ENCODE measurements around the gene ELOB.
A peak's percentile ranks its signal among the peaks of the same experiment; 100 is the strongest.

The ELOB gene

DNA sequence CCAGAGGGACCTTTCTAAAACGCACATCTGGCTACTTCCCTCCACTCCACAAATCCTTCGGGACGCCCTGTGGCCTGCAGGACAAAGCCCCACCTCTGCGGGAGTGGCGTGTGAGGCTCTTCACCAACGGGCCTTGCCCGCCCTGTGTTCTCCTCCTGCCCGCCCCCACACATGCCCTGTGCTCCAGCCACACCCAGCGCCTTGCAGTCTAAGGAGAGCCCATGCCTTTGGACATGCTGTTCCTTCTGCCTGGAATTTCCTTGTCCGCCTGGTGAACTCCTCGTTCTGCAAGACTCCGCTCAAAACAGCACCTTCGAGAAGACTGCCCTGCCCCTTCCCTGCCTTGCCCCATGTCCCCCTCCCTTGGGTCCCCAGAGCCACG is 7.4 kb downstream of the ELOB start:
- H3K27ac Mint-ChIP-seq: peak overlapping the region; percentile 54
- no peaks in the 10 kb centered on the region for H3K9me3 Mint-ChIP-seq (ENCODE audit: low read depth)
- no peaks in the 10 kb centered on the region for H3K27me3 Mint-ChIP-seq
- H3K36me3 Mint-ChIP-seq: peaks cover 4% of the 10 kb centered on the region
- peaks cover 23% of the 10 kb centered on the region for H3K4me1 Mint-ChIP-seq (ENCODE audit: low read depth)
- no peak overlapping the region for H3K4me3 Mint-ChIP-seq

DNA sequence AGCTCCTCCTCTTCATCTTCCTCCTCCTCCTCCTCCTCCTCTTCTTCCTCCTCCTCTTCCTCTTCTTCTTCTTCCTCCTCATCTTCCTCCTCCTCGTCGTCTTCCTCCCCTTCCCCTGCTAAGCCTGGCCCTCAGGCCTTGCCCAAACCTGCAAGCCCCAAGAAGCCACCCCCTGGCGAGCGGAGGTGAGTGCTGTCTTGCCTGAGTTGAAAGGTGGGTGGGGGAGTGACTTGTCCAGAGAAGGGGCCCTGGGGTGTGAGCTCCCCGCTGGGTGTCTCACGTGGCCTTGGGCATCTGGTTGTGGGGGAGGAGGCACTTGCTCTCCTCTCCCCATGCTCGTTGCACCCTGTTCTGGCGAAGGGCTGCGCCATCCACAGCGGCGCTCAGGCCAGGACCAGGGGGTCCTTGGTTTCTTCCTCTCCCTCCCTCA is 8.0 kb downstream of the ELOB start:
- no peak overlapping the region for H3K27ac Mint-ChIP-seq
- H3K36me3 Mint-ChIP-seq: peaks cover 4% of the 10 kb centered on the region
- H3K27me3 Mint-ChIP-seq: no peaks in the 10 kb centered on the region
- H3K9me3 Mint-ChIP-seq (ENCODE audit: low read depth): no peaks in the 10 kb centered on the region
- H3K4me1 Mint-ChIP-seq (ENCODE audit: low read depth): peaks cover 21% of the 10 kb centered on the region
- no peak overlapping the region for H3K4me3 Mint-ChIP-seq

DNA sequence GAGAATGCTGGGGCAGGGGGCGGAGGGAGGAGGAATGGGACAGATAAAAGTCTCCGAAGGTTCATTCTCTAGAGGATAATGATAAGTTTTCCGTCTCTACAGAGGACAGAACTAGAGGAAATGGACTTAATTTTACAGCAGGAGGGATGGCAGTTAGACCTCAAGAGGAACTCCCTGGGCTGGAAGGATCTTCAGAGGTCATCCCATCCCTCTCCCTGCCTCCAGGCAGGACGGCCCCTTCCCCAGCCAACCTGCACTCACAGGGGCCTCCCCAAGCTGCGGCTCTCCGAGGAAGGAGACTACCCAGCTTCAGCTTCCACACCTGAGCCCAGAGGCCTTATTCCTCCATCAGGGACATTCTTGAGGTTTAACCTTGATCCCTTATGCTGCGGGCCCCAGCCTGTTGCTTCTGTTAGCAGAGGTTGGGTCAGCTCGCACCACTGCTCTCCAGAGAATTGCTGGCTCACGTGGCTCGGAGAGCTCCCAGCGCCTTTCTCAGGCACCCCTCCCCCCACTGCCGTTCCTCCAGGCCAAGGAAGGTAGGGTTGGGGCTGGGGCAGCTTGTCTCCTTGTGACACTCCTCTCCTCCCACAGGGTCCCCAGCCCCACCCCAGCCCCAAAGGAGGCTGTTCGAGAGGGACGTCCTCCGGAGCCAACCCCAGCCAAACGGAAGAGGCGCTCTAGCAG is 8.5 kb downstream of the ELOB start:
- no peaks in the 10 kb centered on the region for H3K9me3 Mint-ChIP-seq (ENCODE audit: low read depth)
- H3K27ac Mint-ChIP-seq: no peak overlapping the region
- peaks cover 19% of the 10 kb centered on the region for H3K4me1 Mint-ChIP-seq (ENCODE audit: low read depth)
- peaks cover 4% of the 10 kb centered on the region for H3K36me3 Mint-ChIP-seq
- H3K4me3 Mint-ChIP-seq: no peak overlapping the region
- no peaks in the 10 kb centered on the region for H3K27me3 Mint-ChIP-seq

DNA sequence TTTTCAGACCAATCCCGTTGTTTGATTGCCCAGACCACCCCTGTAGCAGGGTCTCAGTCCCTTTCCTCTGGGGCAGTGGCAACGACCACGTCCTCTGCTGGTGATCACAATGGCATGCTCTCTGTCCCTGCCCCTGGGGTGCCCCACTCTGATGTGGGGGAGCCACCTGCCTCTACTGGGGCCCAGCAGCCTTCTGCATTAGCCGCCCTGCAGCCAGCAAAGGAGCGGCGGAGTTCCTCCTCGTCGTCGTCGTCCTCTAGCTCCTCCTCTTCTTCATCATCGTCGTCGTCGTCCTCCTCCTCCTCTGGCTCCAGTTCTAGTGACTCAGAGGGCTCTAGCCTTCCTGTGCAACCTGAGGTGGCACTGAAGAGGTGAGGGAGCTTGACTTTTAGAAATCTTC is 9.2 kb downstream of the ELOB start:
- no peaks in the 10 kb centered on the region for H3K27me3 Mint-ChIP-seq
- H3K4me1 Mint-ChIP-seq (ENCODE audit: low read depth): peaks cover 14% of the 10 kb centered on the region
- H3K36me3 Mint-ChIP-seq: peaks cover 4% of the 10 kb centered on the region
- H3K9me3 Mint-ChIP-seq (ENCODE audit: low read depth): no peaks in the 10 kb centered on the region
- no peak overlapping the region for H3K27ac Mint-ChIP-seq
- no peak overlapping the region for H3K4me3 Mint-ChIP-seq

DNA sequence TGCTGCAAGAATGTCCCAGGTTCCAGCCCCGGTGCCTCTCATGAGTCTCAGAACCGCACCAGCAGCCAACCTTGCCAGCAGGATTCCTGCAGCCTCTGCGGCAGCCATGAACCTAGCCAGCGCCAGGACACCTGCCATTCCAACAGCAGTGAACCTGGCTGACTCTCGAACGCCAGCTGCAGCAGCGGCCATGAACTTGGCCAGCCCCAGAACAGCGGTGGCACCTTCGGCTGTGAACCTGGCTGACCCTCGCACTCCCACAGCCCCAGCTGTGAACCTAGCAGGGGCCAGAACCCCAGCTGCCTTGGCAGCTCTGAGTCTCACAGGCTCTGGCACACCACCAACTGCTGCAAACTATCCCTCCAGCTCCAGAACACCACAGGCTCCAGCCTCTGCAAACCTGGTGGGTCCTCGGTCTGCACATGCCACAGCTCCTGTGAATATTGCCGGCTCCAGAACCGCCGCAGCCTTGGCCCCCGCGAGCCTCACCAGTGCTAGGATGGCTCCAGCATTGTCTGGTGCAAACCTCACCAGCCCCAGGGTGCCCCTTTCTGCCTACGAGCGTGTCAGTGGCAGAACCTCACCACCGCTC is 9.8 kb downstream of the ELOB start:
- H3K36me3 Mint-ChIP-seq: peaks cover 11% of the 10 kb centered on the region
- H3K4me3 Mint-ChIP-seq: no peak overlapping the region
- H3K9me3 Mint-ChIP-seq (ENCODE audit: low read depth): no peaks in the 10 kb centered on the region
- H3K4me1 Mint-ChIP-seq (ENCODE audit: low read depth): peaks cover 10% of the 10 kb centered on the region
- no peak overlapping the region for H3K27ac Mint-ChIP-seq
- H3K27me3 Mint-ChIP-seq: no peaks in the 10 kb centered on the region

DNA sequence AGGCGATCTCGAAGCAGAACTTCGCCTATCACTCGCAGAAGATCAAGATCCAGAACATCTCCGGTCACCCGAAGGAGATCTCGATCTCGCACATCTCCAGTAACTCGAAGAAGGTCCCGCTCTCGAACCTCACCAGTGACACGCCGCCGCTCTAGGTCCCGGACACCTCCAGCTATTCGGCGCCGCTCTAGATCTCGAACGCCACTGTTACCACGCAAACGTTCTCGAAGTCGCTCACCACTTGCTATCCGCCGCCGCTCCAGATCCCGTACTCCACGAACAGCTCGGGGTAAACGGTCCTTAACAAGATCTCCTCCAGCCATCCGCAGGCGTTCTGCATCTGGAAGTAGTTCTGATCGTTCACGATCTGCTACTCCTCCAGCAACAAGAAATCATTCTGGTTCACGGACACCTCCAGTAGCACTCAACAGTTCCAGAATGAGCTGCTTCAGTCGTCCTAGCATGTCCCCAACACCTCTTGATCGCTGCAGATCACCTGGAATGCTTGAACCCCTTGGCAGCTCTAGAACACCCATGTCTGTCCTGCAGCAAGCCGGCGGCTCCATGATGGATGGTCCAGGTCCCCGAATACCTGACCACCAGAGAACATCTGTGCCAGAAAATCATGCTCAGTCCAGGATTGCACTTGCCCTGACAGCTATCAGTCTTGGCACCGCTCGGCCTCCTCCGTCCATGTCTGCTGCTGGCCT is 10.5 kb downstream of the ELOB start:
- Mint-ChIP-seq H3K4me3 (no peak overlapping the region), H3K4me1 (ENCODE audit: low read depth) (peaks cover 9% of the 10 kb centered on the region), H3K36me3 (peaks cover 11% of the 10 kb centered on the region), H3K27me3 (no peaks in the 10 kb centered on the region), H3K27ac (no peak overlapping the region), H3K9me3 (ENCODE audit: low read depth) (no peaks in the 10 kb centered on the region)

DNA sequence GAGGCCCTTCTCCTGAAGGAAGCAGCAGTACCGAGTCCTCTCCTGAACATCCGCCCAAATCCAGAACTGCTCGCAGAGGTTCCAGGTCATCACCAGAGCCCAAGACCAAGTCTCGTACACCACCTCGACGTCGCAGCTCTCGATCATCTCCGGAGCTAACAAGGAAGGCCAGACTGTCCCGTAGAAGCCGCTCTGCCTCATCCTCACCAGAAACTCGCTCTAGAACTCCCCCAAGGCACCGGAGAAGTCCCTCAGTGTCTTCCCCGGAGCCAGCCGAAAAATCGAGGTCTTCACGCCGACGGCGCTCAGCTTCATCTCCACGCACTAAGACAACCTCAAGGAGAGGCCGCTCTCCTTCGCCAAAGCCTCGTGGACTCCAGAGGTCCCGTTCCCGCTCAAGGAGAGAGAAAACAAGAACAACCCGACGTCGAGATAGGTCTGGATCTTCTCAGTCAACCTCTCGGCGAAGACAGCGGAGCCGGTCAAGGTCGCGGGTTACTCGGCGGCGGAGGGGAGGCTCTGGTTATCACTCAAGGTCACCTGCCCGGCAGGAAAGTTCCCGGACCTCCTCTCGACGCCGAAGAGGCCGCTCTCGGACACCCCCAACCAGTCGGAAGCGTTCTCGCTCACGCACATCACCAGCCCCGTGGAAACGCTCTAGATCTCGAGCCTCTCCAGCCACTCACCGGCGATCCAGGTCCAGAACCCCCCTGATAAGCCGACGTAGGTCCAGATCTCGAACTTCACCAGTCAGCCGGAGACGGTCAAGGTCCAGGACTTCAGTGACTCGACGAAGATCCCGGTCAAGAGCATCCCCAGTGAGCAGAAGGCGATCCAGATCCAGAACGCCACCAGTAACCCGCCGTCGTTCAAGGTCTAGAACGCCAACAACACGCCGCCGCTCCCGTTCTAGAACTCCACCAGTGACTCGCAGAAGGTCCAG is 11.3 kb downstream of the ELOB start:
- Mint-ChIP-seq H3K36me3 (peaks cover 11% of the 10 kb centered on the region), H3K27ac (peak overlapping the region; percentile 54), H3K4me3 (no peak overlapping the region), H3K9me3 (ENCODE audit: low read depth) (no peaks in the 10 kb centered on the region), H3K4me1 (ENCODE audit: low read depth) (peaks cover 8% of the 10 kb centered on the region), H3K27me3 (no peaks in the 10 kb centered on the region)

DNA sequence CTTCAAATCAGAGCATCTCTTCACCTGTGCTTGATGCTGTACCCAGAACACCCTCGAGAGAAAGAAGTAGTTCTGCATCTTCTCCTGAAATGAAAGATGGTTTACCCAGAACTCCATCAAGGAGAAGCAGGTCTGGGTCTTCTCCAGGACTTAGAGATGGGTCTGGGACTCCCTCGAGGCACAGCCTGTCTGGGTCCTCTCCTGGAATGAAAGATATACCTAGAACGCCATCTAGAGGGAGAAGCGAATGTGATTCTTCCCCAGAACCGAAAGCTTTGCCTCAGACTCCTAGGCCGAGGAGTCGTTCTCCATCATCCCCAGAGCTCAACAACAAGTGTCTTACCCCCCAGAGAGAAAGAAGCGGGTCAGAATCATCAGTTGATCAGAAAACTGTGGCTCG is 12.4 kb downstream of the ELOB start:
- Mint-ChIP-seq H3K36me3 (peaks cover 16% of the 10 kb centered on the region), H3K9me3 (ENCODE audit: low read depth) (no peaks in the 10 kb centered on the region), H3K4me1 (ENCODE audit: low read depth) (peaks cover 17% of the 10 kb centered on the region), H3K27ac (no peak overlapping the region), H3K4me3 (no peak overlapping the region), H3K27me3 (no peaks in the 10 kb centered on the region)

DNA sequence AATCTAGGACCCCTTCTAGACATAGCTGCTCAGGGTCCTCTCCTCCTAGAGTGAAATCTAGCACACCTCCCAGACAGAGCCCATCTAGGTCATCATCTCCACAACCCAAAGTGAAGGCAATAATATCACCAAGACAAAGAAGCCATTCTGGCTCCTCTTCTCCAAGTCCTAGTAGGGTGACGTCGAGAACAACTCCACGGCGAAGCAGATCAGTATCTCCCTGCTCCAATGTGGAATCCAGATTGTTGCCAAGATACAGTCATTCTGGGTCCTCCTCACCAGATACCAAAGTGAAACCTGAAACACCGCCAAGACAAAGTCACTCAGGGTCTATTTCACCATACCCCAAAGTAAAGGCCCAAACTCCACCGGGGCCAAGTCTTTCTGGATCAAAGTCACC is 13.9 kb downstream of the ELOB start:
- H3K27me3 Mint-ChIP-seq: no peaks in the 10 kb centered on the region
- H3K27ac Mint-ChIP-seq: no peak overlapping the region
- no peaks in the 10 kb centered on the region for H3K9me3 Mint-ChIP-seq (ENCODE audit: low read depth)
- H3K4me1 Mint-ChIP-seq (ENCODE audit: low read depth): peaks cover 21% of the 10 kb centered on the region
- no peak overlapping the region for H3K4me3 Mint-ChIP-seq
- peaks cover 22% of the 10 kb centered on the region for H3K36me3 Mint-ChIP-seq

DNA sequence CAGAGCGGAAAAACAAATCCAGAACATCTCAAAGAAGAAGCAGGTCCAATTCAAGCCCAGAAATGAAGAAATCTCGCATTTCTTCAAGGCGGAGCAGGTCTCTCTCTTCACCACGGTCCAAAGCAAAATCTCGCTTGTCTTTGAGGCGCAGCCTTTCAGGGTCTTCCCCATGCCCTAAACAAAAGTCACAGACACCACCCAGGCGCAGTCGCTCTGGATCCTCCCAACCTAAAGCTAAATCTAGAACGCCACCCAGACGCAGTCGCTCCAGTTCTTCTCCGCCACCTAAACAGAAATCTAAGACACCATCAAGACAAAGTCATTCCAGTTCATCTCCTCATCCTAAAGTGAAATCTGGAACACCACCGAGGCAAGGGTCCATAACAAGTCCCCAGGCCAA is 14.4 kb downstream of the ELOB start:
- peaks cover 22% of the 10 kb centered on the region for H3K36me3 Mint-ChIP-seq

DNA sequence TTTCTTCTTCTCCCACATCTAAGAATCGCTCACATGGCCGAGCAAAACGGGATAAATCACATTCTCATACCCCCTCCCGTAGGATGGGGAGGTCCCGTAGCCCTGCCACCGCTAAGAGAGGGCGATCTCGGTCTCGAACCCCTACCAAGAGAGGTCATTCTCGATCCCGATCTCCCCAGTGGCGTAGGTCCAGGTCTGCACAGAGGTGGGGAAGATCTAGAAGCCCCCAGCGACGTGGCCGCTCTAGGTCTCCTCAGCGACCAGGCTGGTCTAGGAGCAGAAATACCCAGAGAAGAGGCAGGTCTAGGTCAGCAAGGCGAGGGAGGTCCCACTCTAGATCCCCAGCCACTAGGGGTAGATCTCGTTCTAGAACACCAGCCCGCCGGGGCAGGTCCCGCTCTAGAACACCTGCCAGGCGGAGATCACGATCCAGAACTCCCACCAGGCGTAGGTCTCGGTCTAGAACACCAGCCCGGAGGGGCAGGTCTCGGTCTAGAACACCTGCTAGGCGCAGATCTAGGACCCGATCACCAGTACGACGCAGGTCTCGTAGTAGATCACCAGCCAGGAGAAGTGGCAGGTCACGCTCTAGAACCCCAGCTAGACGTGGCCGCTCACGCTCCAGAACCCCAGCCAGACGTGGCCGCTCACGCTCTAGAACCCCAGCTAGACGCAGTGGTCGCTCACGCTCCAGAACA is 15.0 kb downstream of the ELOB start:
- H3K4me1 Mint-ChIP-seq (ENCODE audit: low read depth): peaks cover 26% of the 10 kb centered on the region
- peak overlapping the region; percentile 5 for H3K27ac Mint-ChIP-seq
- no peak overlapping the region for H3K4me3 Mint-ChIP-seq
- H3K36me3 Mint-ChIP-seq: peaks cover 26% of the 10 kb centered on the region
- no peaks in the 10 kb centered on the region for H3K9me3 Mint-ChIP-seq (ENCODE audit: low read depth)
- H3K27me3 Mint-ChIP-seq: no peaks in the 10 kb centered on the region

More for the DNA sequence above, 14.4 kb downstream of the ELOB start:
- H3K4me1 Mint-ChIP-seq (ENCODE audit: low read depth): peaks cover 21% of the 10 kb centered on the region
- no peaks in the 10 kb centered on the region for H3K27me3 Mint-ChIP-seq
- H3K4me3 Mint-ChIP-seq: no peak overlapping the region
- H3K27ac Mint-ChIP-seq: peak overlapping the region; percentile 5
- H3K9me3 Mint-ChIP-seq (ENCODE audit: low read depth): no peaks in the 10 kb centered on the region

DNA sequence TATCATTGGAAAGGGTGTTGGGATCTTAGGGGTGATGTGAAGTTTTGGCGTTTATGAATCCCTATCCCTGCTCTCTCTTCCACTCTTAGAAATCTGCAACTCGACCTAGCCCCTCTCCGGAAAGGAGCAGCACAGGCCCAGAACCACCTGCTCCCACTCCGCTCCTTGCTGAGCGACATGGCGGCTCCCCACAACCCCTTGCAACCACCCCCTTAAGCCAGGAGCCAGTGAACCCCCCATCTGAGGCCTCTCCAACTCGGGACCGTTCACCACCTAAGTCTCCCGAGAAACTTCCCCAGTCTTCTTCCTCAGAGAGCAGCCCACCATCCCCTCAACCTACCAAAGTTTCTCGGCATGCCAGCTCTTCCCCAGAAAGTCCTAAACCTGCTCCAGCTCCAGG is 15.6 kb downstream of the ELOB start:
- H3K36me3 Mint-ChIP-seq: peaks cover 26% of the 10 kb centered on the region
- H3K4me3 Mint-ChIP-seq: no peak overlapping the region

DNA sequence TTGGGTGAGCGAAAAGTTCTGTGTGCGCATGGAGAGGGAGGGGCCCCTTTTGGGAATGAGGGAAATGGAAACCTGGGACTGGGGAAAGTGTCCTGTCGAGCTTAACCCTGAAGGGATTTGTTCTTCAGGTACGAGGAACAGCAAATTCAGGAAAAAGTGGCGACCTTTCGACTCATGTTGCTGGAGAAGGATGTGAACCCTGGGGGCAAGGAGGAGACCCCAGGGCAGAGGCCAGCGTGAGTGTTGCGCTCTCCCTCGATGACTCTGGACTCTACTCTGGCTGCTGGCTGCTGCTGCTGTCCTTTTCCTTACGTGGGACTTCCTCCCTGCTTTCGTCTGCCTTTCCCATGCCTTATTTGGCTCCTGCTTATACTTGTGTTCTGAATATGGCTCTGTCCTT is 19.7 kb downstream of the ELOB start:
- Mint-ChIP-seq H3K4me3 (peak overlapping the region; percentile 54), H3K9me3 (ENCODE audit: low read depth) (no peaks in the 10 kb centered on the region), H3K36me3 (peaks cover 37% of the 10 kb centered on the region), H3K4me1 (ENCODE audit: low read depth) (peaks cover 55% of the 10 kb centered on the region), H3K27ac (no peak overlapping the region), H3K27me3 (no peaks in the 10 kb centered on the region)

More for the DNA sequence above, 15.6 kb downstream of the ELOB start:
- no peaks in the 10 kb centered on the region for H3K27me3 Mint-ChIP-seq
- peaks cover 31% of the 10 kb centered on the region for H3K4me1 Mint-ChIP-seq (ENCODE audit: low read depth)
- H3K27ac Mint-ChIP-seq: no peak overlapping the region
- H3K9me3 Mint-ChIP-seq (ENCODE audit: low read depth): no peaks in the 10 kb centered on the region

DNA sequence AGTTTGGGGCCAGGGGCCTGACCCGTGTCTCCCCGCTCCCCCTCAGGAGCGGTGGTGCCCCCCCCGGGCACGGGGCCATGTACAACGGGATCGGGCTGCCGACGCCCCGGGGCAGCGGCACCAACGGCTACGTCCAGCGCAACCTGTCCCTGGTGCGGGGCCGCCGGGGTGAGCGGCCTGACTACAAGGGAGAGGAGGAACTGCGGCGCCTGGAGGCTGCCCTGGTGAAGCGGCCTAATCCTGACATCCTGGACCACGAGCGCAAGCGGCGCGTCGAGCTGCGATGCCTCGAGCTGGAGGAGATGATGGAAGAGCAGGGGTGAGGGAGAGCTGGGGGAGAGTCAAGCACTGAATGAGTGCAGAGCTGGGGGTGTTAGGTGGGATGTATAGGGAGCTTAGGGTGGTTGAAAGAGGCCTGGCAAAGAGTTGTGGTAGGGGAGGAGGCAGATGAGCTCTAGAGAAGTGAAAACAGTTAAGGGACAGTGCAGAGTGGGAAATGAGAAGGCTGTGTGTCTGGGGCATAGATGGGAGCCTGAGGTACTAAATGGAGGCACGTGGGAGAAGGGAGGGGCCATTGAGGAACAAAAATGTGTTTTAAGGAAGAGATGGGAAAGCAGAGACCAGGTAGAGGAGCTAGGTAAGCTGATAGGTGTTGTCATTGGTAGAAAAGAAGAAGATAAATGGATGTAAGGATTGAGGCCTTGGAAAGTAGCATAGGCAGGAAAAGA is 20.6 kb downstream of the ELOB start:
- H3K27ac Mint-ChIP-seq: peak overlapping the region; percentile 22
- H3K4me3 Mint-ChIP-seq: peak overlapping the region; percentile 54
- peaks cover 59% of the 10 kb centered on the region for H3K4me1 Mint-ChIP-seq (ENCODE audit: low read depth)
- H3K36me3 Mint-ChIP-seq: peaks cover 36% of the 10 kb centered on the region
- H3K9me3 Mint-ChIP-seq (ENCODE audit: low read depth): no peaks in the 10 kb centered on the region
- H3K27me3 Mint-ChIP-seq: no peaks in the 10 kb centered on the region
